HG03045 (cell line): ENCODE measurements around the gene NTRK1.

Experiments used
- ATAC-seq: cut with Tn5 transposase; IDR thresholded peaks from one replicate; pipeline ENCODE4 v1.9.1; 2021; ENCODE audit warnings: mild to moderate bottlenecking, moderate library complexity; ENCODE audit not compliant: unreplicated experiment

Gene NTRK1

GRCh38 chr1:156860628-156861423, at the start of gene NTRK1:
Gene NTRK1, plus strand, starts transcription at chr1:156860865. Its CDS starts 70 bp downstream, at chr1:156860935.
- no peak for ATAC-seq

- ATAC-seq: no peak
These were observed 49.5 kb upstream of the NTRK1 start for GRCh38 chr1:156811168-156811567.

- ATAC-seq: no peak
These were observed 48.2 kb upstream of the NTRK1 start for GRCh38 chr1:156812293-156812990.

GRCh38 chr1:156813298-156813697, 47.4 kb upstream of the NTRK1 start:
- no peak for ATAC-seq

GRCh38 chr1:156813750-156814570, 46.7 kb upstream of the NTRK1 start:
- peak; percentile 55 for ATAC-seq

GRCh38 chr1:156814571-156815260, 45.9 kb upstream of the NTRK1 start:
- ATAC-seq: no peak

- no peak for ATAC-seq
These were observed 45.3 kb upstream of the NTRK1 start for GRCh38 chr1:156815307-156815826.

GRCh38 chr1:156815961-156816422, 44.7 kb upstream of the NTRK1 start:
- no peak for ATAC-seq

GRCh38 chr1:156816561-156817328, 43.9 kb upstream of the NTRK1 start, which contains the start of gene SH2D2A:
Gene SH2D2A, minus strand, starts transcription at chr1:156816848. Its CDS starts 140 bp downstream, at chr1:156816708.
- ATAC-seq: peak; percentile 43

- no peak for ATAC-seq
These were observed 38.9 kb upstream of the NTRK1 start for GRCh38 chr1:156821801-156822200.

GRCh38 chr1:156822680-156823079, 38.0 kb upstream of the NTRK1 start:
- ATAC-seq: no peak

- no peak for ATAC-seq
These were observed 37.4 kb upstream of the NTRK1 start for GRCh38 chr1:156823210-156823790.

GRCh38 chr1:156826630-156827029, 34.0 kb upstream of the NTRK1 start:
- no peak for ATAC-seq

GRCh38 chr1:156828400-156829124, 32.1 kb upstream of the NTRK1 start:
- no peak for ATAC-seq

- ATAC-seq: no peak
These were observed 28.2 kb upstream of the NTRK1 start for GRCh38 chr1:156832434-156832833.

GRCh38 chr1:156833603-156834002, 27.1 kb upstream of the NTRK1 start:
- ATAC-seq: no peak

GRCh38 chr1:156834322-156834721, 26.3 kb upstream of the NTRK1 start:
- ATAC-seq: no peak

- ATAC-seq: no peak
These were observed 24.5 kb upstream of the NTRK1 start for GRCh38 chr1:156836041-156836654.
